HepG2 (cell line): ENCODE measurements around the gene CDKN1A. TPM values are rescaled to one million over a fixed set of nuclear protein-coding genes. Genes with fewer than 3 reads are reported as not detected.

Source experiments
- ATAC-seq: fragments of 200-7000 bp; cut with Tn5 transposase; 3 replicates; pipeline ENCODE4 v1.9.1; 2020; ENCODE audit warnings: mild to moderate bottlenecking, moderate library complexity
- BruUV-seq: library from RNA; stranded (reverse); fragments of 400-500 nt; replicated peaks from 2 replicates; lab custom pipeline; 2021; lab: Mats Ljungman, UMichigan
- CTCF ChIA-PET: fragments of 300-600 bp; formaldehyde crosslinking; extraction: SDS; loops from one replicate; lab custom pipeline; 2021; ENCODE audit warnings: low total read pairs, inconsistent platforms, low intra/inter-chr PET ratio; lab: Yijun Ruan, JAX
- POLR2A ChIA-PET: fragments of 350-600 bp; sonication (Branson Sonifier 250); formaldehyde crosslinking; loops from one replicate; lab custom pipeline; 2020; ENCODE audit warnings: antibody characterized with exemption, inconsistent platforms; lab: Yijun Ruan, JAX
- DNase-seq: peaks from one replicate; pipeline ENCODE4 v3.0.0-alpha.2; 2015; ENCODE audit warnings: low spot score
- FAIRE-seq: peaks from 3 replicates; lab custom pipeline; 2011; peaks lifted over from hg19 to GRCh38; lab: Jason Lieb, UNC
- H2AFZ ChIP-seq: one replicate; pipeline ENCODE4 v1.6.1; 2011; ENCODE audit warnings: low read length, inconsistent platforms
- H3K27ac ChIP-seq: fragments of 300-600 bp; 3 replicates; pipeline ENCODE4 v1.8.0; 2011; ENCODE audit warnings: mixed run types, mild to moderate bottlenecking, mixed read lengths, low read length, inconsistent platforms; ENCODE audit not compliant: insufficient read depth; ENCODE audit errors: extremely low read length
- H3K27me3 ChIP-seq, 2 experiments: fragments of 200-600 bp in 1 of 2; 2 replicates in 1 of 2; 3 replicates in 1 of 2; pipeline versions ENCODE4 v1.6.0 to v1.8.0; 2011; ENCODE audit warnings: low read length in 2 of 2, mild to moderate bottlenecking in 2 of 2, moderate library complexity in 2 of 2, inconsistent platforms in 1 of 2; ENCODE audit not compliant: insufficient read depth in 2 of 2, control insufficient read depth in 1 of 2
- H3K36me3 ChIP-seq, 2 experiments: fragments of 200-600 bp in 1 of 2; replicated peaks in 1 of 2; 2 replicates in 1 of 2; 3 replicates in 1 of 2; pipeline versions ENCODE4 v1.5.1 to v1.8.0; 2011; ENCODE audit warnings: low read length in 2 of 2, inconsistent platforms in 1 of 2; ENCODE audit not compliant: insufficient read depth in 2 of 2, control insufficient read depth in 1 of 2
- H3K4me1 ChIP-seq: 2 replicates; pipeline ENCODE4 v1.5.1; 2012; ENCODE audit warnings: low read length, inconsistent platforms; ENCODE audit not compliant: insufficient read depth
- H3K4me2 ChIP-seq: 2 replicates; pipeline ENCODE4 v1.6.0; 2011; ENCODE audit warnings: low read depth, low read length, inconsistent platforms
- H3K4me3 ChIP-seq, 3 experiments: fragments of 200-600 bp in 1 of 3; sonication (generic), shearing (Covaris generic) in 1 of 3; replicated peaks in 1 of 3; 2 replicates each; pipeline ENCODE4 v1.5.1; 2011 to 2016; ENCODE audit warnings: low read length in 3 of 3, inconsistent platforms in 2 of 3, low read depth in 2 of 3, mild to moderate bottlenecking in 2 of 3, control low read depth in 1 of 3, mixed read lengths in 1 of 3; ENCODE audit not compliant: insufficient read depth in 1 of 3
- H3K79me2 ChIP-seq: one replicate; pipeline ENCODE4 v1.6.1; 2011; ENCODE audit warnings: low read length, inconsistent platforms; ENCODE audit not compliant: insufficient read depth
- H3K9ac ChIP-seq: 2 replicates; pipeline ENCODE4 v1.6.0; 2011; ENCODE audit warnings: mild to moderate bottlenecking, low read depth, low read length, inconsistent platforms; ENCODE audit not compliant: insufficient read depth
- H3K9me3 ChIP-seq: 2 replicates; pipeline ENCODE4 v1.5.1; 2012; ENCODE audit warnings: mild to moderate bottlenecking, low read length
- H4K20me1 ChIP-seq: 2 replicates; pipeline ENCODE4 v1.6.0; 2011; ENCODE audit warnings: inconsistent platforms, mild to moderate bottlenecking, low read length, moderate library complexity; ENCODE audit not compliant: insufficient read depth
- CREB1 ChIP-seq, 2 experiments: fragments of 450-650 bp in 1 of 2; IDR thresholded peaks; 2 replicates each; pipeline ENCODE4 v1.6.1; 2016 to 2017; ENCODE audit warnings: control low read depth in 1 of 2, mild to moderate bottlenecking in 1 of 2, missing compliant biosample characterization in 1 of 2, missing genetic modification characterization in 1 of 2
- ETV6 ChIP-seq: sonication (generic); formaldehyde crosslinking; conservative IDR thresholded peaks from 2 replicates; pipeline ENCODE4 v1.4.0; 2020; ENCODE audit warnings: missing genetic modification reagents
- IRX3 ChIP-seq: sonication (generic); formaldehyde crosslinking; IDR thresholded peaks from 2 replicates; pipeline ENCODE4 v1.8.1; 2023; ENCODE audit warnings: mild to moderate bottlenecking, low read depth, missing genetic modification reagents, borderline replicate concordance
- KAT8 ChIP-seq: IDR thresholded peaks from 2 replicates; pipeline ENCODE4 v1.6.1; 2016; ENCODE audit warnings: missing genetic modification reagents, missing compliant biosample characterization
- KLF9 ChIP-seq: IDR thresholded peaks from 2 replicates; pipeline ENCODE4 v1.6.1; 2016; ENCODE audit warnings: low read depth
- MEIS1 ChIP-seq: sonication (generic); formaldehyde crosslinking; IDR thresholded peaks from 2 replicates; pipeline ENCODE4 v1.9.0; 2021; ENCODE audit warnings: mild to moderate bottlenecking, missing genetic modification reagents, moderate library complexity, borderline replicate concordance
- NCOA1 ChIP-seq: sonication (generic); formaldehyde crosslinking; IDR thresholded peaks from 2 replicates; pipeline ENCODE4 v1.9.0; 2021; ENCODE audit warnings: missing genetic modification reagents
- NCOA5 ChIP-seq: sonication (generic); formaldehyde crosslinking; IDR thresholded peaks from 2 replicates; pipeline ENCODE4 v1.4.0; 2020; ENCODE audit warnings: missing genetic modification reagents
- NFKBIZ ChIP-seq: IDR thresholded peaks from 2 replicates; pipeline ENCODE4 v1.6.1; 2018; ENCODE audit warnings: missing genetic modification reagents, missing compliant biosample characterization
- PHF20 ChIP-seq: sonication (generic); formaldehyde crosslinking; IDR thresholded peaks from 2 replicates; pipeline ENCODE4 v1.5.0; 2020; ENCODE audit warnings: mild to moderate bottlenecking, missing genetic modification reagents
- RBM39 ChIP-seq: fragments of 200-400 bp; formaldehyde crosslinking; IDR thresholded peaks from one replicate; pipeline ENCODE4 v1.6.1; 2018; ENCODE audit warnings: antibody characterized with exemption, mild to moderate bottlenecking, low read depth, low read length; ENCODE audit not compliant: poor library complexity, severe bottlenecking
- SP2 ChIP-seq: sonication (generic); formaldehyde crosslinking; IDR thresholded peaks from 2 replicates; pipeline ENCODE4 v1.5.1; 2020; ENCODE audit warnings: mild to moderate bottlenecking, missing genetic modification reagents
- XBP1 ChIP-seq: sonication (generic); formaldehyde crosslinking; IDR thresholded peaks from 2 replicates; pipeline ENCODE4 v1.5.0; 2020; ENCODE audit warnings: missing genetic modification reagents
- YY1 ChIP-seq: IDR thresholded peaks from 2 replicates; pipeline ENCODE4 v1.6.1; 2011; ENCODE audit warnings: low read length, low read depth, moderate library complexity, mild to moderate bottlenecking; ENCODE audit not compliant: insufficient read depth, insufficient replicate concordance
- ZBTB43 ChIP-seq: sonication (generic); formaldehyde crosslinking; conservative IDR thresholded peaks from 2 replicates; pipeline ENCODE4 v1.4.0; 2020; ENCODE audit warnings: missing genetic modification reagents
- ZFAT ChIP-seq: sonication (generic); formaldehyde crosslinking; conservative IDR thresholded peaks from 2 replicates; pipeline ENCODE4 v1.8.1; 2023; ENCODE audit warnings: missing genetic modification reagents, inconsistent platforms
- ZNF619 ChIP-seq: sonication (generic); formaldehyde crosslinking; IDR thresholded peaks from 2 replicates; pipeline ENCODE4 v1.4.0; 2020; ENCODE audit warnings: mild to moderate bottlenecking, missing genetic modification reagents
- WGBS: methylation state at CpG from one replicate; pipeline ENCODE4 v1.1.6; 2017; ENCODE audit warnings: low lambda C conversion rate; 5-methylcytosine and 5-hydroxymethylcytosine counted together
- in situ Hi-C: cut with HindIII; loops from 2 replicates; pipeline ENCODE4 v1.10.0; 2017; ENCODE audit warnings: low pct_unique_long_range_greater_than_20kb; ENCODE audit not compliant: extremely low pct_ligation_motif_present
- intact Hi-C: fragments of 100-400 bp; cut with micrococcal nuclease; formaldehyde crosslinking; loops from one replicate; pipeline ENCODE4 v1.10.0; 2022; ENCODE audit not compliant: unreplicated experiment
- polyA plus RNA-seq, 8 experiments: library from polyadenylated mRNA; depleted of rRNA in 3 of 8; stranded (reverse) in 7 of 8; unstranded in 1 of 8; fragments of >200 nt; fragmentation: Illumina TruSeq in 4 of 8; extraction: Trizol in 4 of 8; gene quantifications; 2 replicates each; pipeline versions ENCODE4 v1.2.1 to v1.2.3, GENCODE V29; 2011 to 2016; ENCODE audit warnings: low read depth in 4 of 8, missing spikeins in 1 of 8, mixed read lengths in 1 of 8; ENCODE audit not compliant: insufficient read depth in 1 of 8
- total RNA-seq, 5 experiments: library from RNA; depleted of rRNA; stranded (reverse); fragments of >200 nt; fragmentation: Illumina TruSeq; extraction: Trizol; gene quantifications; 2 replicates each; pipeline ENCODE4 v1.2.3, GENCODE V29; 2016; ENCODE audit warnings: low read depth in 1 of 5
- TF ChIP-seq, protein P1 (sequence below): conservative IDR thresholded peaks from 2 replicates; pipeline ENCODE4 v1.6.1; 2018; ENCODE audit warnings: missing genetic modification reagents

Gene CDKN1A
- total and polyA plus RNA-seq, 2 of the 13 experiments (the other 11 are each of a cell fraction or from before 2014, with no cell fraction given), result 60.7 to 92.1 TPM

DNA sequence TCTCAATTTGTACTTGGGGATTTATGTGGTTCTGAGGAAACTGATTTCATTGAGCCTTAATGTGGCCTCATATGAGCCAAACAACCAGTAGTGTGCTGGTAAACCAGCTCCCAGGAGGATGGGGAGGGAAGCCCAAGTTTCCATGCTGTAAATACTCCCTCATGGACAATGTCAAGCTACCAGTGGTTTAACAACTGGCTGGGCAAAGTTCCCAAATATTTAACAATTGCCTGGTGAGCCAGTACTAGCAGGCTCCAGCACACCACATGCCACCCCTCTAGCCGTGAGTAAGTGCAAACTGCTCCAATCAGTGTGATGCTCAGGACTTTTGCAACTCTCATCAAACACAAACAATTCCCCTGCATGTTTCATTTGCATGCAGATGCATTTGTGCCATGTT, 19.2 kb upstream of the CDKN1A start:
- Histone ChIP-seq H3K4me1 (peaks cover 27% of the 10 kb centered on the region), H3K79me2 (no peaks in the 10 kb centered on the region), H3K9me3 (no peaks in the 10 kb centered on the region), H3K27me3 (peaks cover 0 to 54% of the 10 kb centered on the region in 2 experiments; a peak in 3 of 5 replicates), H3K4me2 (no peak overlapping the region), H3K36me3 (no peaks in the 10 kb centered on the region), H2AFZ (no peak overlapping the region), H3K4me3 (no peak overlapping the region), H3K9ac (no peak overlapping the region), H4K20me1 (no peaks in the 10 kb centered on the region), H3K27ac (no peak overlapping the region)
- no TSS peak for BruUV-seq
- 8% methylated on average over 1 of the region's 1 CpG for WGBS
- ChIA-PET CTCF (no interaction called here), POLR2A (no interaction called here)
- no peak for TF ChIP-seq ZFAT
- TF ChIP-seq ZNF619 (CRISPR knock-in tag), result no peak
- no peak for TF ChIP-seq ETV6 (CRISPR knock-in tag)
- intact Hi-C loops (no loop called here), in situ Hi-C loops (no loop called here)
- DNase-seq (no peak), FAIRE-seq (no peak), ATAC-seq (no peak)

DNA sequence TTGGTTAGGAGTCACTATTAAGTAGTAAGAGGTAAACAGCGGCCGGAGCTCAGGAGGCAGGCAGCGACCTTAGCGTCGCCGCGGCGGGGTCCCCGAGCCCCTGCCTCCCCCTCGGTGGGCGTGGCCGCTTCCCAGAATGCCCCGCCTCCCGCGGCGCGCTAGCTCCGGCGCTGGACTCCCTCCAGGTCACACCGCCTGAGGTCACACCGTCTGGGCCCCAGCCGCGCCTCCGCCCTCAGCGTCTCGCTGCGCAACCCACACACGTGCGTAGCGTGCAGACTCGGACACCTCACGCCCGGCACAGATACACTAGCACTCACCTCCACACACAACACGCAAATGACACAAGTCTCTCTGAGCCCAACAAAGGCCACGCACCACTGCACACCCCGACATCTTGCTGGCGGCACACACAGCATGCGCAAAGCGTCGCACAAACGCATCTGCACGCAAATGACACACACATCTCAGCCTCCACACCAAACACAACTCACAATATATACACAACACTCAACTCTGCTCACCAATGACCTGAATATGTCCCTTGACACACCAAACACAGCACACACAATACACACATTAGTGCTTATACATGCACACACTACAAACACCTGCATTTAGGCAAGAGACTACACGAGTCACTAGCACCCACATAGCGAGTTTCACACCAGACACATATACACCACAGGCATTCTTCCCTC, 17.6 kb upstream of the CDKN1A start:
- ATAC-seq (no peak), FAIRE-seq (no peak), DNase-seq (no peak)
- H3K27me3 ChIP-seq, result peaks cover 0 to 44% of the 10 kb centered on the region in 2 experiments; a peak in 2 of 5 replicates
- peaks cover 33% of the 10 kb centered on the region for H3K4me1 ChIP-seq
- no peak overlapping the region for H3K4me2 ChIP-seq
- intact Hi-C loops, result no loop called here
- H3K36me3 ChIP-seq, result no peaks in the 10 kb centered on the region
- H3K4me3 ChIP-seq, result no peak overlapping the region
- WGBS, result 80% methylated on average over 44 of the region's 44 CpGs
- ChIA-PET POLR2A (no interaction called here), CTCF (no interaction called here)
- no peaks in the 10 kb centered on the region for H4K20me1 ChIP-seq
- H2AFZ ChIP-seq, result no peak overlapping the region
- H3K9me3 ChIP-seq, result no peaks in the 10 kb centered on the region
- H3K9ac ChIP-seq, result no peak overlapping the region
- BruUV-seq, result no TSS peak
- H3K79me2 ChIP-seq, result no peaks in the 10 kb centered on the region
- H3K27ac ChIP-seq, result no peak overlapping the region
- in situ Hi-C loops, result no loop called here
- TF ChIP-seq NFKBIZ (CRISPR knock-in tag), result no peak
- TF ChIP-seq YY1, result no peak
- TF ChIP-seq KAT8, result no peak
- TF ChIP-seq NCOA5 (CRISPR knock-in tag), result no peak
- TF ChIP-seq IRX3, result no peak
- no peak for TF ChIP-seq SP2
- TF ChIP-seq, protein P1, sequence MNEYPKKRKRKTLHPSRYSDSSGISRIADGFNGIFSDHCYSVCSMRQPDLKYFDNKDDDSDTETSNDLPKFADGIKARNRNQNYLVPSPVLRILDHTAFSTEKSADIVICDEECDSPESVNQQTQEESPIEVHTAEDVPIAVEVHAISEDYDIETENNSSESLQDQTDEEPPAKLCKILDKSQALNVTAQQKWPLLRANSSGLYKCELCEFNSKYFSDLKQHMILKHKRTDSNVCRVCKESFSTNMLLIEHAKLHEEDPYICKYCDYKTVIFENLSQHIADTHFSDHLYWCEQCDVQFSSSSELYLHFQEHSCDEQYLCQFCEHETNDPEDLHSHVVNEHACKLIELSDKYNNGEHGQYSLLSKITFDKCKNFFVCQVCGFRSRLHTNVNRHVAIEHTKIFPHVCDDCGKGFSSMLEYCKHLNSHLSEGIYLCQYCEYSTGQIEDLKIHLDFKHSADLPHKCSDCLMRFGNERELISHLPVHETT, result no peak
- no peak for TF ChIP-seq CREB1 (IDR thresholded peaks at IDR 0.05)
- no peak for TF ChIP-seq CREB1 (CRISPR knock-in tag; IDR thresholded peaks at IDR 0.05)
- no peak for TF ChIP-seq XBP1 (CRISPR knock-in tag)
- no peak for TF ChIP-seq RBM39
- no peak for TF ChIP-seq PHF20 (CRISPR knock-in tag)
- no peak for TF ChIP-seq MEIS1 (CRISPR knock-in tag)
- no peak for TF ChIP-seq ZBTB43 (CRISPR knock-in tag)
- TF ChIP-seq NCOA1 (CRISPR knock-in tag), result no peak
- TF ChIP-seq KLF9 (CRISPR knock-in tag), result no peak
